Neural progenitor cell (in vitro differentiated cells): ENCODE data around the gene PITRM1. TPM values are rescaled to one million over a fixed set of nuclear protein-coding genes. Genes with fewer than 3 reads are reported as not detected.
"Not testable (repeated sequence)": the region's sequence is repeated elsewhere in the genome, so short reads cannot be mapped to it uniquely, and the experiment has no call there.

Experiments
- DNase-seq: peaks from one replicate; pipeline ENCODE4 v3.0.0-alpha.2; 2016; ENCODE audit warnings: low spot score
- H2AFZ ChIP-seq: fragments of 200-600 bp; sonication (generic); replicated peaks from 2 replicates; pipeline ENCODE4 v1.6.1; 2016; ENCODE audit warnings: antibody characterized with exemption
- H3F3A ChIP-seq: fragments of 200-600 bp; sonication (generic); 2 replicates; pipeline ENCODE4 v1.6.1; 2016; ENCODE audit warnings: antibody characterized with exemption, low read depth
- H3K27ac ChIP-seq: fragments of 200-600 bp; sonication (generic); 2 replicates; pipeline ENCODE4 v1.5.1; 2016; ENCODE audit warnings: mild to moderate bottlenecking
- H3K27me3 ChIP-seq: fragments of 200-600 bp; sonication (generic); 2 replicates; pipeline ENCODE4 v1.6.1; 2016; ENCODE audit warnings: mild to moderate bottlenecking, moderate library complexity
- H3K36me3 ChIP-seq: fragments of 200-600 bp; sonication (generic); 2 replicates; pipeline ENCODE4 v1.5.1; 2016
- H3K4me1 ChIP-seq: fragments of 200-600 bp; sonication (generic); 2 replicates; pipeline ENCODE4 v1.6.1; 2016; ENCODE audit warnings: mixed run types
- H3K4me2 ChIP-seq: fragments of 200-600 bp; sonication (generic); 2 replicates; pipeline ENCODE4 v1.6.1; 2016
- H3K4me3 ChIP-seq: fragments of 200-600 bp; sonication (generic); 2 replicates; pipeline ENCODE4 v1.5.1; 2016
- H3K79me2 ChIP-seq: fragments of 200-600 bp; sonication (generic); 2 replicates; pipeline ENCODE4 v1.6.1; 2016; ENCODE audit warnings: low read depth
- H3K9ac ChIP-seq: fragments of 200-600 bp; sonication (generic); 2 replicates; pipeline ENCODE4 v1.6.1; 2016
- H3K9me3 ChIP-seq: fragments of 200-600 bp; sonication (generic); 2 replicates; pipeline ENCODE4 v1.5.1; 2016; ENCODE audit warnings: low read depth
- H4K20me1 ChIP-seq: fragments of 200-600 bp; sonication (generic); 2 replicates; pipeline ENCODE4 v1.6.1; 2016; ENCODE audit warnings: low read depth
- H3K27ac Mint-ChIP-seq: 3 replicates; pipeline ENCODE4 v1.8.0; 2021; ENCODE audit warnings: mixed read lengths
- H3K27me3 Mint-ChIP-seq: 2 replicates; pipeline ENCODE4 v1.8.0; 2022; ENCODE audit warnings: low read depth, mild to moderate bottlenecking, inconsistent platforms, moderate library complexity, mixed read lengths; ENCODE audit not compliant: insufficient read depth
- H3K36me3 Mint-ChIP-seq: 3 replicates; pipeline ENCODE4 v1.8.0; 2021; ENCODE audit warnings: mixed read lengths
- H3K4me1 Mint-ChIP-seq: 3 replicates; pipeline ENCODE4 v1.8.0; 2021; ENCODE audit warnings: mixed read lengths
- H3K4me3 Mint-ChIP-seq: 3 replicates; pipeline ENCODE4 v1.8.0; 2021; ENCODE audit warnings: mild to moderate bottlenecking, moderate library complexity, mixed read lengths
- H3K9me3 Mint-ChIP-seq: 3 replicates; pipeline ENCODE4 v1.8.0; 2020; ENCODE audit warnings: mixed read lengths
- EZH2 ChIP-seq: fragments of 200-600 bp; sonication (generic); IDR thresholded peaks from 2 replicates; pipeline ENCODE4 v1.6.1; 2017; ENCODE audit warnings: antibody characterized with exemption, mild to moderate bottlenecking, moderate library complexity
- EZH2phosphoT487 ChIP-seq: fragments of 200-600 bp; sonication (generic); IDR thresholded peaks from 2 replicates; pipeline ENCODE4 v1.6.1; 2017; ENCODE audit warnings: antibody characterized with exemption
- total RNA-seq: library from RNA; depleted of rRNA; stranded (reverse); fragments of >200 nt; gene quantifications from 2 replicates; pipeline ENCODE4 v1.2.3, GENCODE V29; 2015; ENCODE audit warnings: low replicate concordance
- TF ChIP-seq, protein P1 (sequence below): fragments of 200-600 bp; sonication (generic); IDR thresholded peaks from 2 replicates; pipeline ENCODE4 v1.5.1; 2017; ENCODE audit warnings: antibody characterized with exemption, mild to moderate bottlenecking

PITRM1 gene
- total RNA-seq, 1 donor from 2014 or later = 38.0 TPM

GRCh38 chr10:3220853-3221252, 48.3 kb upstream of the PITRM1 start:
- no peak overlapping the region for H2AFZ ChIP-seq
- peaks cover 11% of the 10 kb centered on the region for H3K9me3 Mint-ChIP-seq

GRCh38 chr10:3219021-3219628, 46.5 kb upstream of the PITRM1 start:
- not testable (repeated sequence) for H3K79me2 ChIP-seq, H3K4me1 ChIP-seq, H3K36me3 Mint-ChIP-seq, H3K27me3 Mint-ChIP-seq, H3K27me3 ChIP-seq, H3K27ac ChIP-seq, H3K4me3 Mint-ChIP-seq, H2AFZ ChIP-seq, H3K4me1 Mint-ChIP-seq, H3K9ac ChIP-seq, DNase-seq, H3K4me2 ChIP-seq, H4K20me1 ChIP-seq, H3K4me3 ChIP-seq, H3K27ac Mint-ChIP-seq, H3K9me3 ChIP-seq, H3K36me3 ChIP-seq, H3F3A ChIP-seq
- H3K9me3 Mint-ChIP-seq = peaks cover 11% of the 10 kb centered on the region

More at GRCh38 chr10:3220853-3221252, 48.3 kb upstream of the PITRM1 start:
- Histone ChIP-seq H3K79me2 (no peaks in the 10 kb centered on the region), H3K4me3 (no peak overlapping the region), H3K9ac (no peak overlapping the region), H3K9me3 (no peaks in the 10 kb centered on the region), H4K20me1 (no peaks in the 10 kb centered on the region), H3F3A (no peaks in the 10 kb centered on the region), H3K27me3 (no peaks in the 10 kb centered on the region), H3K4me2 (no peak overlapping the region), H3K27ac (no peak overlapping the region), H3K36me3 (no peaks in the 10 kb centered on the region), H3K4me1 (no peaks in the 10 kb centered on the region)
- TF ChIP-seq EZH2 = no peak
- no peak for TF ChIP-seq EZH2phosphoT487
- no peak overlapping the region for H3K4me3 Mint-ChIP-seq
- no peak for DNase-seq
- H3K27ac Mint-ChIP-seq = no peak overlapping the region
- H3K27me3 Mint-ChIP-seq = peaks cover 6% of the 10 kb centered on the region
- H3K4me1 Mint-ChIP-seq = no peaks in the 10 kb centered on the region
- H3K36me3 Mint-ChIP-seq = no peaks in the 10 kb centered on the region

GRCh38 chr10:3217853-3218252, 45.3 kb upstream of the PITRM1 start:
- no peaks in the 10 kb centered on the region for H3K36me3 Mint-ChIP-seq
- H3K4me1 Mint-ChIP-seq = peaks cover 10% of the 10 kb centered on the region
- H3K4me3 Mint-ChIP-seq = no peak overlapping the region
- Histone ChIP-seq H3K9ac (no peak overlapping the region), H3K27ac (no peak overlapping the region), H3K9me3 (no peaks in the 10 kb centered on the region), H3K4me1 (no peaks in the 10 kb centered on the region), H3F3A (no peaks in the 10 kb centered on the region), H3K79me2 (no peaks in the 10 kb centered on the region), H3K4me3 (no peak overlapping the region), H3K4me2 (no peak overlapping the region), H3K36me3 (no peaks in the 10 kb centered on the region), H3K27me3 (no peaks in the 10 kb centered on the region), H2AFZ (no peak overlapping the region), H4K20me1 (no peaks in the 10 kb centered on the region)
- peaks cover 11% of the 10 kb centered on the region for H3K9me3 Mint-ChIP-seq
- H3K27ac Mint-ChIP-seq = no peak overlapping the region
- TF ChIP-seq, protein P1, sequence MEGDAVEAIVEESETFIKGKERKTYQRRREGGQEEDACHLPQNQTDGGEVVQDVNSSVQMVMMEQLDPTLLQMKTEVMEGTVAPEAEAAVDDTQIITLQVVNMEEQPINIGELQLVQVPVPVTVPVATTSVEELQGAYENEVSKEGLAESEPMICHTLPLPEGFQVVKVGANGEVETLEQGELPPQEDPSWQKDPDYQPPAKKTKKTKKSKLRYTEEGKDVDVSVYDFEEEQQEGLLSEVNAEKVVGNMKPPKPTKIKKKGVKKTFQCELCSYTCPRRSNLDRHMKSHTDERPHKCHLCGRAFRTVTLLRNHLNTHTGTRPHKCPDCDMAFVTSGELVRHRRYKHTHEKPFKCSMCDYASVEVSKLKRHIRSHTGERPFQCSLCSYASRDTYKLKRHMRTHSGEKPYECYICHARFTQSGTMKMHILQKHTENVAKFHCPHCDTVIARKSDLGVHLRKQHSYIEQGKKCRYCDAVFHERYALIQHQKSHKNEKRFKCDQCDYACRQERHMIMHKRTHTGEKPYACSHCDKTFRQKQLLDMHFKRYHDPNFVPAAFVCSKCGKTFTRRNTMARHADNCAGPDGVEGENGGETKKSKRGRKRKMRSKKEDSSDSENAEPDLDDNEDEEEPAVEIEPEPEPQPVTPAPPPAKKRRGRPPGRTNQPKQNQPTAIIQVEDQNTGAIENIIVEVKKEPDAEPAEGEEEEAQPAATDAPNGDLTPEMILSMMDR = no peak
- TF ChIP-seq EZH2 (no peak), EZH2phosphoT487 (no peak)
- DNase-seq = no peak
- H3K27me3 Mint-ChIP-seq = peaks cover 9% of the 10 kb centered on the region

DNA sequence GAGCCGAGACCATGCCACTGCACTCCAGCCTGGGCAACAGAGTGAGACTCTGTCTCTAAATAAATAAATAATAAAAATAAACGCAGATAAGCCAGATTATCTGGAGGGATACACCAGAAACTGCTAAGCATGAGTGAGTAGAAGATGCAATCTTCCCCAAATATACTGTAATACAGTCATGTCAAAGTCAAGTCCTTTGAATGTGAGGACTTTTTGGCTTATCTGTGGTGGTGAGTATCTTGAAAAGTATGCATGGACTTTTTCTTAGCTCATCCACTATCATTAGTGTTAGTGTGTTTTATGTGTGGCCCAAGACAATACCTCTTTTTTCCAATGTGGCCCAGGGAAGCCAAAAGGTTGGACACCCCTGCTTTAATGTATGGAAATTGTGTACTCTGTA, 44.7 kb upstream of the PITRM1 start:
- H2AFZ ChIP-seq = no peak overlapping the region
- H3K9me3 ChIP-seq = no peaks in the 10 kb centered on the region
- Mint-ChIP-seq H3K36me3 (no peaks in the 10 kb centered on the region), H3K9me3 (peaks cover 11% of the 10 kb centered on the region), H3K27me3 (peaks cover 9% of the 10 kb centered on the region), H3K4me3 (no peak overlapping the region), H3K4me1 (peaks cover 10% of the 10 kb centered on the region), H3K27ac (no peak overlapping the region)
- H3F3A ChIP-seq = no peaks in the 10 kb centered on the region
- TF ChIP-seq EZH2 (no peak), EZH2phosphoT487 (no peak)
- TF ChIP-seq, protein P1 = no peak
- DNase-seq = no peak
- H3K4me3 ChIP-seq = no peak overlapping the region
- no peak overlapping the region for H3K9ac ChIP-seq
- H3K27ac ChIP-seq = no peak overlapping the region
- no peak overlapping the region for H3K4me2 ChIP-seq
- no peaks in the 10 kb centered on the region for H3K36me3 ChIP-seq
- no peaks in the 10 kb centered on the region for H4K20me1 ChIP-seq
- no peaks in the 10 kb centered on the region for H3K79me2 ChIP-seq
- no peaks in the 10 kb centered on the region for H3K27me3 ChIP-seq
- H3K4me1 ChIP-seq = no peaks in the 10 kb centered on the region
